Measurements from ENCODE around the gene ARFGAP1.

ARFGAP1 gene

GRCh38 chr20:63321148-63321831, 48.7 kb downstream of the ARFGAP1 start:
- H3K9me3 Mint-ChIP-seq, result no peaks in the 10 kb centered on the region
- H3K27me3 Mint-ChIP-seq, result peaks cover 4 to 31% of the 10 kb centered on the region in 2 donors
- DNase-seq (no peak), ATAC-seq (replicated peaks) (no peak)
- peaks cover 4% of the 10 kb centered on the region in 2 donors for H3K4me1 Mint-ChIP-seq
- no peak overlapping the region for H3K4me3 Mint-ChIP-seq
- H3K27ac Mint-ChIP-seq, result no peak overlapping the region
- H3K36me3 Mint-ChIP-seq, result no peaks in the 10 kb centered on the region

GRCh38 chr20:63322146-63322932, 49.7 kb downstream of the ARFGAP1 start:
- H3K27ac Mint-ChIP-seq, result no peak overlapping the region
- ATAC-seq (replicated peaks) (no peak), DNase-seq (no peak)
- H3K36me3 Mint-ChIP-seq, result no peaks in the 10 kb centered on the region
- peaks cover 4 to 31% of the 10 kb centered on the region in 2 donors for H3K27me3 Mint-ChIP-seq
- no peak overlapping the region for H3K4me3 Mint-ChIP-seq
- H3K9me3 Mint-ChIP-seq, result peaks cover 0 to 5% of the 10 kb centered on the region in 2 donors
- peaks cover 5 to 11% of the 10 kb centered on the region in 2 donors for H3K4me1 Mint-ChIP-seq

- Mint-ChIP-seq H3K4me1 (peaks cover 5 to 11% of the 10 kb centered on the region in 2 donors), H3K27ac (no peak overlapping the region), H3K27me3 (peaks cover 4 to 31% of the 10 kb centered on the region in 2 donors), H3K36me3 (no peaks in the 10 kb centered on the region), H3K4me3 (no peak overlapping the region), H3K9me3 (peaks cover 0 to 5% of the 10 kb centered on the region in 2 donors)
- DNase-seq (no peak), ATAC-seq (replicated peaks) (no peak)
These were observed 50.3 kb downstream of the ARFGAP1 start for GRCh38 chr20:63322933-63323273.

GRCh38 chr20:63323357-63323981, 50.9 kb downstream of the ARFGAP1 start:
- Mint-ChIP-seq H3K27me3 (peaks cover 4 to 31% of the 10 kb centered on the region in 2 donors), H3K9me3 (peaks cover 0 to 5% of the 10 kb centered on the region in 2 donors), H3K4me3 (no peak overlapping the region), H3K4me1 (peaks cover 5 to 11% of the 10 kb centered on the region in 2 donors), H3K36me3 (no peaks in the 10 kb centered on the region), H3K27ac (no peak overlapping the region)
- no peak for DNase-seq
- no peak for ATAC-seq (replicated peaks)

- Mint-ChIP-seq H3K9me3 (peaks cover 0 to 5% of the 10 kb centered on the region in 2 donors), H3K27ac (no peak overlapping the region), H3K4me3 (no peak overlapping the region), H3K27me3 (peaks cover 4 to 31% of the 10 kb centered on the region in 2 donors), H3K4me1 (peaks cover 5 to 11% of the 10 kb centered on the region in 2 donors), H3K36me3 (no peaks in the 10 kb centered on the region)
- ATAC-seq (replicated peaks), result no peak
- DNase-seq, result no peak
These were observed 52.4 kb downstream of the ARFGAP1 start for GRCh38 chr20:63325021-63325471.

GRCh38 chr20:63325554-63326313, 53.1 kb downstream of the ARFGAP1 start:
- ATAC-seq (replicated peaks), result no peak
- H3K27ac Mint-ChIP-seq, result no peak overlapping the region
- DNase-seq, result no peak
- peaks cover 0 to 5% of the 10 kb centered on the region in 2 donors for H3K9me3 Mint-ChIP-seq
- H3K27me3 Mint-ChIP-seq, result peaks cover 4 to 31% of the 10 kb centered on the region in 2 donors
- no peaks in the 10 kb centered on the region for H3K36me3 Mint-ChIP-seq
- H3K4me1 Mint-ChIP-seq, result peaks cover 5 to 11% of the 10 kb centered on the region in 2 donors
- H3K4me3 Mint-ChIP-seq, result no peak overlapping the region

GRCh38 chr20:63326314-63327230, 54.0 kb downstream of the ARFGAP1 start:
- DNase-seq (no peak), ATAC-seq (replicated peaks) (no peak)
- H3K4me1 Mint-ChIP-seq, result peaks cover 5 to 11% of the 10 kb centered on the region in 2 donors
- peak overlapping the region; percentile 71 for H3K27ac Mint-ChIP-seq
- H3K36me3 Mint-ChIP-seq, result peaks cover 0 to 3% of the 10 kb centered on the region in 2 donors
- peaks cover 0 to 25% of the 10 kb centered on the region in 2 donors for H3K27me3 Mint-ChIP-seq
- H3K4me3 Mint-ChIP-seq, result no peak overlapping the region
- H3K9me3 Mint-ChIP-seq, result peaks cover 2 to 8% of the 10 kb centered on the region in 2 donors

- H3K4me1 Mint-ChIP-seq, result peaks cover 5 to 11% of the 10 kb centered on the region in 2 donors
- no peak overlapping the region for H3K4me3 Mint-ChIP-seq
- peak in 1 of 2 donors; percentile 29 for ATAC-seq (replicated peaks)
- peak overlapping the region; percentile 67 for H3K27ac Mint-ChIP-seq
- no peak for DNase-seq
- peaks cover 3 to 8% of the 10 kb centered on the region in 2 donors for H3K36me3 Mint-ChIP-seq
- peaks cover 0 to 31% of the 10 kb centered on the region in 2 donors for H3K27me3 Mint-ChIP-seq
- H3K9me3 Mint-ChIP-seq, result peaks cover 8 to 12% of the 10 kb centered on the region in 2 donors
These were observed 54.7 kb downstream of the ARFGAP1 start for GRCh38 chr20:63327231-63327745.

- DNase-seq (no peak), ATAC-seq (replicated peaks) (no peak)
- peaks cover 8 to 12% of the 10 kb centered on the region in 2 donors for H3K9me3 Mint-ChIP-seq
- H3K27ac Mint-ChIP-seq, result no peak overlapping the region
- peaks cover 3 to 8% of the 10 kb centered on the region in 2 donors for H3K36me3 Mint-ChIP-seq
- H3K4me3 Mint-ChIP-seq, result no peak overlapping the region
- peaks cover 5 to 11% of the 10 kb centered on the region in 2 donors for H3K4me1 Mint-ChIP-seq
- peaks cover 3 to 24% of the 10 kb centered on the region in 2 donors for H3K27me3 Mint-ChIP-seq
These were observed 55.5 kb downstream of the ARFGAP1 start for GRCh38 chr20:63328026-63328700.

GRCh38 chr20:63328718-63329275, 56.2 kb downstream of the ARFGAP1 start:
- no peak overlapping the region for H3K27ac Mint-ChIP-seq
- H3K4me3 Mint-ChIP-seq, result no peak overlapping the region
- peaks cover 7 to 23% of the 10 kb centered on the region in 2 donors for H3K27me3 Mint-ChIP-seq
- H3K36me3 Mint-ChIP-seq, result peaks cover 3 to 8% of the 10 kb centered on the region in 2 donors
- H3K4me1 Mint-ChIP-seq, result peaks cover 5 to 11% of the 10 kb centered on the region in 2 donors
- DNase-seq (no peak), ATAC-seq (replicated peaks) (no peak)
- peaks cover 8 to 12% of the 10 kb centered on the region in 2 donors for H3K9me3 Mint-ChIP-seq

GRCh38 chr20:63329331-63330083, 56.9 kb downstream of the ARFGAP1 start:
- Mint-ChIP-seq H3K4me3 (no peak overlapping the region), H3K36me3 (peaks cover 3 to 8% of the 10 kb centered on the region in 2 donors), H3K27ac (no peak overlapping the region), H3K9me3 (peaks cover 8 to 12% of the 10 kb centered on the region in 2 donors), H3K27me3 (peaks cover 7 to 18% of the 10 kb centered on the region in 2 donors), H3K4me1 (peaks cover 5 to 11% of the 10 kb centered on the region in 2 donors)
- ATAC-seq (replicated peaks) (no peak), DNase-seq (no peak)

All from stimulated activated naive B cell treated with anti-CD40 and anti-IgM and Interleukin-4, amounts not matched to agents 10 μg/mL and 1 μg/mL and 100 μg/mL, for 72 hours (primary cell).